Sigmoid colon (tissue), 7 donors: ENCODE data around the gene ZNF324B. TPM values are rescaled to one million over a fixed set of nuclear protein-coding genes. Genes with fewer than 3 reads are reported as not detected.
A peak's percentile ranks its signal among the peaks of the same experiment; 100 is the strongest.
"Not testable (repeated sequence)": the region's sequence is repeated elsewhere in the genome, so short reads cannot be mapped to it uniquely, and the experiment has no call there.

ENCODE experiments used
- DNase-seq: peaks from one replicate; pipeline ENCODE4 v3.0.0-alpha.2; 2019
- H3K27ac ChIP-seq, 4 donors: fragments of 200-600 bp; sonication (generic); one replicate each; pipeline ENCODE4 v1.5.1; 2016 to 2019; ENCODE audit warnings: mild to moderate bottlenecking in 1 of 4
- H3K27me3 ChIP-seq, 3 donors: fragments of 200-600 bp; sonication (generic); one replicate each; pipeline ENCODE4 v1.5.1; 2019; ENCODE audit warnings: mild to moderate bottlenecking in 1 of 3
- H3K36me3 ChIP-seq, 4 donors: fragments of 200-600 bp; sonication (generic); one replicate each; pipeline ENCODE4 v1.5.1; 2016 to 2019
- H3K4me1 ChIP-seq, 4 donors: fragments of 200-600 bp; sonication (generic); one replicate each; pipeline ENCODE4 v1.5.1; 2017 to 2019
- H3K4me3 ChIP-seq, 4 donors: fragments of 200-600 bp; sonication (generic); one replicate each; pipeline ENCODE4 v1.5.1; 2017 to 2019; ENCODE audit warnings: mild to moderate bottlenecking in 2 of 4, moderate library complexity in 1 of 4
- H3K9me3 ChIP-seq, 4 donors: fragments of 200-600 bp in 3 of 4; sonication (generic) in 3 of 4; one replicate each; pipeline versions ENCODE4 v1.5.1 to v1.6.1; 2013 to 2019
- EP300 ChIP-seq, 4 donors: sonication (generic); formaldehyde crosslinking; IDR thresholded peaks; one replicate each; pipeline ENCODE4 v1.6.1; 2017; ENCODE audit warnings: antibody characterized with exemption in 4 of 4
- POLR2A ChIP-seq, 2 donors: fragments of 450-650 bp; IDR thresholded peaks; one replicate each; pipeline ENCODE4 v1.6.1; 2016; ENCODE audit warnings: antibody characterized with exemption in 2 of 2, mild to moderate bottlenecking in 2 of 2, moderate library complexity in 2 of 2
- POLR2AphosphoS5 ChIP-seq, 4 donors: sonication (generic); formaldehyde crosslinking; IDR thresholded peaks; one replicate each; pipeline ENCODE4 v1.6.1; 2017; ENCODE audit warnings: antibody characterized with exemption in 4 of 4
- WGBS, 2 donors: extraction: QIAGEN DNeasy Blood & Tissue Kit; methylation state at CpG; one replicate each; pipeline ENCODE4 v1.1.7; 2013; 5-methylcytosine and 5-hydroxymethylcytosine counted together
- intact Hi-C: fragments of 100-400 bp; cut with DNase I; formaldehyde crosslinking; loops from one replicate; pipeline ENCODE4 v1.15.1; 2023
- polyA plus RNA-seq, 3 donors: library from polyadenylated mRNA; stranded (reverse); fragments of 200-250 nt; gene quantifications; one replicate each; pipeline ENCODE4 v1.2.3, GENCODE V29; 2013
- total RNA-seq, 4 donors: library from RNA; depleted of rRNA; stranded (reverse); fragments of >200 nt; gene quantifications; one replicate each; pipeline ENCODE4 v1.1.0, GENCODE V29; 2016
- TF ChIP-seq, protein P1 (sequence below), 4 experiments: fragments of 450-650 bp in 3 of 4; fragments of 200-600 bp in 1 of 4; IDR thresholded peaks; one replicate each; pipeline ENCODE4 v1.5.1; 2016 to 2019; ENCODE audit warnings: antibody characterized with exemption in 4 of 4, mild to moderate bottlenecking in 3 of 4, moderate library complexity in 2 of 4
- donor health status: healthy with polysubstance abuse.
- donor health status: Bipolar disorder and iron deficiency.
- donor health status: healthy.

ZNF324B gene
- total and polyA plus RNA-seq, 7 donors: 0.60 to 9.7 (median 5.4) TPM

DNA sequence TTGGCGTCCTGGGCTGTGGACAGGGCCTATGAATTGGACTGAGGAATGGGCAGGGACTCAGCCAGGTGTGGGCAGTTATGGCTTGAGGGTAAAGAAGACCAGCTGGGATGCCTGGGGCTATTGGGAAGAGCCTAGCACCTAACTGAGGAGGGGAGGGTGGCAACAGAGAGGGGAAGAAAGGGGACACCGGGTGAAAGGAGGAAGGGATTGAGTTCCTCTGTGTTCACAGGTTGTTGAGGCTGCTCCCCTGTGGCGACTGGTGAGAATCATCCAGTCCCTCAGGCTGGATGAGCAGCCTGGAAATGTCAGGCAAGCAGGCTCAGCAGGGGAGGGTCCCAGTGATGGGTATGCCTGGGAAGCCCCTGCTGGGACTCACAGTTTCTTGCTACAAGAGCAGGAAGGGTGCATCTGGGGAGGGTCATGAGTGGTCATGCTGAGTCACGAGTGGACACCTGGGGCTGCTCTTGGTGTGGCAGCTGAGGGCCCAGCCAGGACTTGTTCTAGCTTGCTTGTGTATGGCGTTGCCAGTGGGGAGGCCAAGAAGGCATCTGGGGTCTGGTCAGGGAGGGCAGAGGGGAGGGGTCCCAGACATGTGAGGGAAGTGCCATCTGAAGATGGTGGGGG lies 16.9 kb downstream of the ZNF324B start:
- H3K27me3 ChIP-seq: no peaks in the 10 kb centered on the region
- TF ChIP-seq POLR2A (IDR thresholded peaks at IDR 0.05): no peak
- TF ChIP-seq POLR2AphosphoS5 (IDR thresholded peaks at IDR 0.05): no peak
- no peak for TF ChIP-seq EP300 (IDR thresholded peaks at IDR 0.05)
- TF ChIP-seq, protein P1, sequence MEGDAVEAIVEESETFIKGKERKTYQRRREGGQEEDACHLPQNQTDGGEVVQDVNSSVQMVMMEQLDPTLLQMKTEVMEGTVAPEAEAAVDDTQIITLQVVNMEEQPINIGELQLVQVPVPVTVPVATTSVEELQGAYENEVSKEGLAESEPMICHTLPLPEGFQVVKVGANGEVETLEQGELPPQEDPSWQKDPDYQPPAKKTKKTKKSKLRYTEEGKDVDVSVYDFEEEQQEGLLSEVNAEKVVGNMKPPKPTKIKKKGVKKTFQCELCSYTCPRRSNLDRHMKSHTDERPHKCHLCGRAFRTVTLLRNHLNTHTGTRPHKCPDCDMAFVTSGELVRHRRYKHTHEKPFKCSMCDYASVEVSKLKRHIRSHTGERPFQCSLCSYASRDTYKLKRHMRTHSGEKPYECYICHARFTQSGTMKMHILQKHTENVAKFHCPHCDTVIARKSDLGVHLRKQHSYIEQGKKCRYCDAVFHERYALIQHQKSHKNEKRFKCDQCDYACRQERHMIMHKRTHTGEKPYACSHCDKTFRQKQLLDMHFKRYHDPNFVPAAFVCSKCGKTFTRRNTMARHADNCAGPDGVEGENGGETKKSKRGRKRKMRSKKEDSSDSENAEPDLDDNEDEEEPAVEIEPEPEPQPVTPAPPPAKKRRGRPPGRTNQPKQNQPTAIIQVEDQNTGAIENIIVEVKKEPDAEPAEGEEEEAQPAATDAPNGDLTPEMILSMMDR (IDR thresholded peaks at IDR 0.05): no peak
- intact Hi-C loops: no loop called here
- peaks cover 0 to 23% (median 14%) of the 10 kb centered on the region in 4 donors for H3K4me1 ChIP-seq
- peak overlapping the region in 1 of 4 donors; percentile 99 for H3K4me3 ChIP-seq
- H3K27ac ChIP-seq: no peak overlapping the region
- 66 to 68% methylated on average over 5 of the region's 5 CpGs for WGBS, 2 donors
- DNase-seq: no peak
- no peaks in the 10 kb centered on the region for H3K9me3 ChIP-seq
- H3K36me3 ChIP-seq: peaks cover 17 to 39% (median 19%) of the 10 kb centered on the region in 4 donors

DNA sequence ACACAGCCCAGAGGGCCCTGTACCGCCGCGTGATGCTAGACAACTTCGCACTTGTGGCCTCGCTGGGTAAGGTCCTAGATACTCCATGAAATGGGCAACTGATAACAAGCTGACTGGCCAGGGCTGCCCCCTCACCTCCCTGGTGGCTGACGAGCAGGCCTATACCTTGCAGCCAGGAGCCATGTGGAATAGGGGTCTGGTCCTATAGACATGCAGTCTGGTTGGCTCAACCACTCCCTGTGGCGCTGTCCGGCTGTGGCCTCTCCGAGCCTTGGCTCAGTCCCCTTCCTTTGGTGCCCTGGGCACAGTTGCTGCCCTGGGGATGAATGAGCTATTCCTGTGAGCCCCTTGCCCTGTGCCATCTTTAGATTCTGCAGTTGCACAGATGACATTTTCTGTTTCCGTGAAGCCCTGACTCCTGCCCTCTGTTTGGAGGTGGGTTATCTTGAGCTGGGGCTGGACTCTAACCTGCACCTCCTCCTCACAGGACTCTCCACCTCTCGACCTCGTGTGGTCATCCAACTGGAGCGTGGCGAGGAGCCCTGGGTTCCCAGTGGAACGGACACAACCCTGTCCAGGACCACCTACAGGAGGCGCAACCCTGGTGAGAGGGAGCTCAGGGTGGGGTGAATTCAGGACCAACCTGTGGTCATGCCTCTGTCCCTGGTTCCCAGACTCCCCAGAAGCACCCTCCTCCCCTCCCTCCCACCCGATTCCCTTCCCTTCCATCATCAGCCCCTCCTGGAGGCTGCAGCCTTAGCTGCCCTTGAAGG lies 18.0 kb downstream of the ZNF324B start:
- no peak overlapping the region for H3K4me3 ChIP-seq
- peaks cover 17 to 41% (median 19%) of the 10 kb centered on the region in 4 donors for H3K36me3 ChIP-seq
- H3K9me3 ChIP-seq: no peaks in the 10 kb centered on the region
- H3K27ac ChIP-seq: no peak overlapping the region
- H3K4me1 ChIP-seq: peaks cover 0 to 23% (median 14%) of the 10 kb centered on the region in 4 donors
- H3K27me3 ChIP-seq: no peaks in the 10 kb centered on the region
- TF ChIP-seq POLR2AphosphoS5 (IDR thresholded peaks at IDR 0.05): no peak
- TF ChIP-seq POLR2A (IDR thresholded peaks at IDR 0.05): no peak
- TF ChIP-seq EP300 (IDR thresholded peaks at IDR 0.05): no peak
- TF ChIP-seq, protein P1 (IDR thresholded peaks at IDR 0.05): no peak
- WGBS, 2 donors: 93 to 96% methylated on average over 17 of the region's 17 CpGs
- intact Hi-C loops: no loop called here
- DNase-seq: no peak

DNA sequence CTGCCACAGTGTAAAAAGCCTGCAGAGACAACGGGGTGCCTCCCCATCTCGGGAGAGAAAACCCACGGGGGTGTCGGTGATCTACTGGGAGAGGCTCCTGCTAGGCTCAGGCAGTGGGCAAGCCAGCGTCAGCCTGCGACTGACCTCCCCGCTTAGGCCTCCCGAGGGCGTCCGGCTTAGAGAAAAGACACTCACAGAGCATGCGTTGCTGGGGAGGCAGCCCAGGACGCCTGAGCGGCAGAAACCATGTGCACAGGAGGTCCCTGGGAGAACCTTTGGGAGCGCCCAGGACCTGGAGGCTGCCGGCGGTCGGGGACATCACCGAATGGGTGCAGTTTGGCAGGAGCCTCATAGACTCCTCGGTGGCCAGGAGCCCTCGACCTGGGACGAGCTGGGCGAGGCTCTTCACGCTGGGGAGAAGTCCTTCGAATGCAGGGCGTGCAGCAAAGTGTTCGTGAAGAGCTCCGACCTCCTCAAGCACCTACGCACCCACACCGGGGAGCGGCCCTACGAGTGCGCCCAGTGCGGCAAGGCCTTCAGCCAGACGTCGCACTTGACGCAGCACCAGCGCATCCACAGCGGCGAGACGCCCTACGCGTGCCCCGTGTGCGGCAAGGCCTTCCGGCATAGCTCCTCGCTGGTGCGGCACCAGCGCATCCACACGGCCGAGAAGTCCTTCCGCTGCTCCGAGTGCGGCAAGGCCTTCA lies 19.6 kb downstream of the ZNF324B start:
- H3K27ac ChIP-seq, H3K27me3 ChIP-seq, intact Hi-C loops, DNase-seq, H3K4me3 ChIP-seq, H3K9me3 ChIP-seq: not testable (repeated sequence)
- Histone ChIP-seq H3K36me3 (peaks cover 17 to 41% (median 19%) of the 10 kb centered on the region in 4 donors), H3K4me1 (peaks cover 0 to 31% (median 22%) of the 10 kb centered on the region in 4 donors)
- WGBS, 2 donors: 97% methylated on average over 40 to 43 of the region's 53 CpGs

DNA sequence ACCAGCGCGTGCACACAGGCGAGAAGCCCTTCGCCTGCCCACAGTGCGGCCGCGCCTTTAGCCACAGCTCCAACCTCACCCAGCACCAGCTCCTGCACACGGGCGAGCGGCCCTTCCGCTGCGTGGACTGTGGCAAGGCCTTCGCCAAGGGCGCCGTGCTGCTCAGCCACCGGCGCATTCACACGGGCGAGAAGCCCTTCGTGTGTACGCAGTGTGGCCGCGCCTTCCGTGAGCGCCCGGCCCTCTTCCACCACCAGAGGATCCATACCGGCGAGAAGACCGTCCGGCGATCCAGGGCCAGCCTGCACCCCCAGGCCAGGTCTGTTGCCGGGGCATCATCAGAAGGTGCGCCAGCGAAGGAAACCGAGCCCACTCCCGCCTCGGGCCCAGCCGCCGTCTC lies 20.3 kb downstream of the ZNF324B start:
- intact Hi-C loops: no loop called here
- H3K4me3 ChIP-seq: no peak overlapping the region
- no peaks in the 10 kb centered on the region for H3K27me3 ChIP-seq
- H3K27ac ChIP-seq: no peak overlapping the region
- no peak for DNase-seq
- peaks cover 17 to 41% (median 19%) of the 10 kb centered on the region in 4 donors for H3K36me3 ChIP-seq
- TF ChIP-seq POLR2A (IDR thresholded peaks at IDR 0.05): no peak
- H3K4me1 ChIP-seq: peaks cover 0 to 31% (median 21%) of the 10 kb centered on the region in 4 donors
- H3K9me3 ChIP-seq: no peaks in the 10 kb centered on the region
- 95 to 97% methylated on average over 39 of the region's 39 CpGs for WGBS, 2 donors

DNA sequence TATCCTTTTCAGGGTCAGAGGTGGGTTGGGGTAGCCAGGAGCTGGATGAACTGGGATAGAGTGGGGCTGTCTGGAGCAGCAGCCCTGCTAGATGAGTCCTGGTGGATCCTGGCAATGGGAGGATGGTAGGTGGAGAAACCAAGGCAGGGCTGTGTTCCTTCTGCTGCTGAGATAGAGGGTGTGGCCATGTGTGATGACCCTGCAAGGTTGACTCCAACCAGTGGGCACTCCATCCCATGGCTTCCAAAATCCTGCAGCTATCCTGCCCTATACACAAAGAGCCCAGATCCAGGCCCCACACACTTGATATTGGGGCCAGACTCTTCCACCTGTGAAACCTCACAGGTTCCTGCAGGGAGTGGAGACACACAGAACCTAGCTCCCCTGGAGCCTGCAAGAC lies 22.4 kb downstream of the ZNF324B start:
- intact Hi-C loops: no loop called here
- peaks cover 17 to 47% (median 19%) of the 10 kb centered on the region in 4 donors for H3K36me3 ChIP-seq

More for the DNA sequence above, 22.4 kb downstream of the ZNF324B start:
- Histone ChIP-seq H3K27me3 (no peaks in the 10 kb centered on the region), H3K4me3 (no peak overlapping the region), H3K4me1 (peaks cover 0 to 24% (median 22%) of the 10 kb centered on the region in 4 donors), H3K27ac (no peak overlapping the region), H3K9me3 (no peaks in the 10 kb centered on the region)
- DNase-seq: no peak
- TF ChIP-seq EP300 (IDR thresholded peaks at IDR 0.05): no peak
- TF ChIP-seq POLR2AphosphoS5 (IDR thresholded peaks at IDR 0.05): no peak
- TF ChIP-seq, protein P1 (IDR thresholded peaks at IDR 0.05): no peak
- no peak for TF ChIP-seq POLR2A (IDR thresholded peaks at IDR 0.05)
